HG03135 (cell line): ENCODE results near the gene CDH13.

Source experiments
- ATAC-seq: cut with Tn5 transposase; IDR thresholded peaks from one replicate; pipeline ENCODE4 v1.9.1; 2021; ENCODE audit warnings: mild to moderate bottlenecking, moderate library complexity; ENCODE audit not compliant: unreplicated experiment

CDH13 gene

DNA sequence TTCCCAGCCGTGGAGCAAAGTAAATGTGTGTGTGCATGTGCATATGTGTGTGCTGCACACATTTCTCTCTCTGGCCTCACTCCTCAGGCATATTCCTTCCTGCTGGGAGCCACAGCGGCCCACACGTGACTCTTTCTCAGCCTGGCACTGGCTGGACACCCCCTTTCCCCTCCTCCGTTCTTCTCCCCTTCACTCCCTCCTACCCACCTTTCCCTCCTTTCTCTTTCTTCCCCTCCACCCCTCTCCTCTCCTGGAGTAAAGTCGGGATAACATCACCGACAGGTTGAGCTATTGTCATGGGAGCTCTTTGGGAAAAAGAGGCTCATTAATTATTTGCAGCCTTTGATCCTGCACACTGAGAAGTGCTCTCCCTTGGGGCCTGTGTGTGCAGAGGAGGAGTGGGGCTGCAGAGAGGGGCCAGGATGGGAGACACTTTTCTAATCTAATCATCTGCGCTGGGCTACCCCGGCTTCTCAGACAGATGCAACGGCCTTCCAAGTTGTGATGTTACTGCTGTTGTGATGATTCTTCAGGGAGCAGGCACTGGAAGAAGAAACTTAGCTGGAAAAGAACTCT lies 1054.7 kb downstream of the CDH13 start:
- no peak for ATAC-seq

DNA sequence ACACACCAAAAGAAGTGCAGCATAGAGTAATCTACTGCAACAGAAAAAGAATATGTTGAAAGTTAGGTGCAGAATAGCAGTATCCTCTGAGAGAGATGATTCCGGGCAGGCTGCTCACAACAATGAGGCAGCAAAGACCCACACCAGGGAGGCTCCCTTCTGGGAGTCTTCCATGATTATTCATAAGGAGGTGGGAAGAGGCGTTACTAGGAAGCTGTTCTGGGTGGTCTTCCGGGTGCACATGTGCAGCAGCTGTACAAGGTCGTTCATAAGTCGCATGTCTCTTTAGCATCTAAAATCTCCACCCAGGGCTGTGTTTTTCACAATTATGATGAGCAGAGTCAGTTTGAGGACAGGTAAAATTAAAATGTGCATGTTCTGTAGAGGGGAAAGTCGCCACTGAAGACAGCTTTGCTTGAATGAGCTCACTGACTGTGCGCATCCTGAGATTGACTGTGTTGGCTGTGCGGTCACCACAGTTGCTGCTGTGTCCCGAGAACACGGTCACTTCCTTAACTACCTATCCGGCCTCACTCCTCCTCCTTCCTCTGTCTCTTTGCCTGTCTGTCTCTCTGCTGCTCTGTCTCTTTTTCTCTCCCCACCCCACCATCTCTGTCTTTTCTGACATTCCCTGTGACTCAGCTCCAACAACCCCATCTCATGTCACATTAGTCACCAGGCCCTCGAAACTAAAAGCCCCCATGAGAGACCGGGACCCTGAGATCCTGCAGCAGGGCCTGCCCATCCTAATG lies 1055.5 kb downstream of the CDH13 start:
- no peak for ATAC-seq

DNA sequence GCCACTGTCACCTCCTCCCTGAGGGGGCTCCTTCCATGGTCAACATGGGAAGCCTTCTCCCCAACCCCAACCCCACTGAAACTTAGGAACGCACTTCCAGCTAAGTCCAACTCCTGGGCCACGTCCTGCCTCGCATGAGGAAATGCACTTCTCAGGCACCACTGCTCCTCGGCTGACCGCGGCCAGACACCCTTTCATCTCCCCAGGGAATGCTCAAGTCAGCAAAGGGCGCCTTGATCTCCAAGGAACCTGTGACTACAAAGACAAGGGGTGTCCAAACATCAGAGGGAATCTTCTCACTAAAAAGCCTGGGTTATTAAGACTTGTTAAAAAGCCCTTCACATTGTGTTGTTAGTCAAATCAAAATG lies 1056.1 kb downstream of the CDH13 start:
- ATAC-seq = no peak

DNA sequence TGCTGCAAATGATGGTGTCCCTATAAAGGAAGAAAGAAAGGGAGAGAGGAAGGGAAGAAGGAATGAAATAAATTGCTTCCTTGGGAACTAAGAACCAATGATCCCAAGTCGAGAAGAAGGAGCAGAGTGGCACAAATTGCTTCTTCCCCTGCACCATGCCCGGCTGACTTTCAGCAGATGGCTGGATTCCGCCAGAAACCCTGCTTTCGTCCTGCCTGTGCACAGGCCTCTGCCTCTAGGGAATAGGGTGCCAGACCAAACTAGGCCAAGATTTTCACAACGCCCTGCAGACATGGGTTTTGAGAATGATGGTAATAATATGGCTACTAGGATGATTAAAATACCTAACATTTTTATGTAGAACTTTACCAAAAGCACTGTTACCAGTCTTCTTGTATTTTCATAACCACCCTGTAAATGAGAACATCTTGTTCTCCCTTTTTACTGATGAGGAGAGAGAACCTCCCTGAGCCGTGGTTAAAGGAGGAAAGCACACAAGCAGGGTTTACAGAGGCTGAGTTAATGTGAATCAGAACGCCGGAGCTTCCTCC lies 1058.9 kb downstream of the CDH13 start:
- no peak for ATAC-seq

DNA sequence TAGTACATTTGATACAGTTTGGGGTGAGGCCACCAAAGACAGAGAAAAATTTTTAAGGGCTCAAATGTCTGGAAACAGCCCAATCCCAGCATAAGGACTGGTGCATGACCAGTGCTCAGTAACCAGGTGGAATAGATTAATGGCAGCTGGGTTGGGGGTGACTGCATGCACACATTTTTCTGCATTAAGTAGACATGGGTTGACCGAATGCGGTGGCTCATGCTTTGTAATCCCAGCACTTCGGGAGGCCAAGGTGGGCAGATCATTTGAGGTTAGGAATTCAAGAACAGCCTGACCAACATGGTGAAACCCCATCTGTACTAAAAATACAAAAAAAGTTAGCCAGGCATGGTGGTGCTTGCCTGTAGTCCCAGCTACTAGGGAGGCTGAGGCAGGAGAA lies 1060.0 kb downstream of the CDH13 start:
- ATAC-seq = no peak

DNA sequence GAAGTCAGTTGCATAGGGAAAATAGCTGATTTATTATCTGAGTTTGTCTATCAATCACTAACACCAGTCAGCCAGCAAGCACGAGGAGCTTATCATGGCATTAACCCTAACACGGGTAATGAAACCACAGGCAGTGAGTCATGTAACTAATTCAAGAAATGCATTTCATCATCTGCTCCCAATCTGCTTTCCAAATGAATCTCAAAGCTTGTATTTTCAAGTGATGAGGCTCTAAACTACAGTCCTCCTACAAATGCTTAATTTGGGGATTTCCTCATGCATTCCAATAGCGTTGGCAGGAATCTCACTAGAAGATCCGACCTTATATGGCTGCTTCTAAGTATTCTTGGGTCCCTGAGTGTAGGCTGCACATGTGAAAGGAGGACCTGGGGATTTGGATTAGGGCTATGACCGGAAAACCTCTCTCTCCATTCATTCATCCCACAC lies 1062.6 kb downstream of the CDH13 start:
- no peak for ATAC-seq

DNA sequence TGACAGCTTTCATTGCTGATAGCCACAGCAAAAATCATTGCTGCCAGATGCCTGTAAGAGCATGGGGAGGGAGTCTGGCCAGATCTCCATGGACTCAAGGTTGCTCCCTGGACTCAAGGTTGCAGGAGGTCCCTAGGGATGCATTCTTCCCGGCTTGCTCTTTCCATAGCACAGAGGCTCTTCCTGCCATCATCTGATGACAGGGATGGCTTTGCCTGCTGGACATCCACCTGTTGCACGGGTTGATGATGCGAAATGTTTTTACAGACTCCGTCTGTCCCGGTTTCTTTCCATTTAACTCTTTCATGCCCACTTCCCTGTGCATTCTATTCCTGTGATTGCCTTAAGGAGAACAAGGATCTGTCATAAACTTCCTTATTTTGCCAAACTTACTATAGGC lies 1065.5 kb downstream of the CDH13 start:
- no peak for ATAC-seq

DNA sequence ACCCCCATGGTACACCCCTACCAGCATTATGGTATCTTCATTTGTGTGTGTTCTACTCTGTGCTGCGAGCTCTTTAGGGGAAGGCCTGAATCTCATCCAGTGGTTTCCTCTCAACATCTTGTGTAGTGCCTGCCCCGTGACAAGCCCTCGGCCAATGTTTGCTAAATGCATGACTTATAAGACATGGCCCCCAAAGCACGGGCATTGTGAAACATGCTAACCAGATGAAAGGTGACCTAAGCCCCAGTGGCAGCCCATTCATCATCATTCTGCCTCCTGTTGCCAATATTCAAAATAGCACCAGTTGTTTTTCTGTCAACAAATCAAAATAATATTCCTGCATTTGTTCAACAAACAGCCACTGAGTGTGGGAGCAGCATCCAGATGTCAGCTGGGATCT lies 1072.2 kb downstream of the CDH13 start:
- no peak for ATAC-seq

DNA sequence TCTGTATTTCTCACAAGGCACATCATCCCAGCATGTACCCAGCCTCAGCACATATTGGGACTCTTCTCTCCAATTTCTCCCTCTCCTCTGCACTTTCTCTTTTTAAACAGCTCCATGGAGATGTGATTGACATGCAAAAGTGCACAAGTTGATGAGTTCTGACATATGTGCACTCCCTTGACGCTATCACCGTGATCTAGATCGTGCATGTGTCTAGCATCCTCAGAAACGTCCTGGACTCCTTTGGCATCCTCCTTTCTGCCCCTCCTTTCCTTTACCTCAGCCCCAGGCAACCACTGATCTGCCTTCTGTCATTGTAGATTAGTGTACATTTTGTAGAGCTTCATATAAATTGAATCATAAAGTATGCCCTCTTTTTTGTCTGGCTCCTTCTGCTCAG lies 1073.0 kb downstream of the CDH13 start:
- ATAC-seq = no peak

DNA sequence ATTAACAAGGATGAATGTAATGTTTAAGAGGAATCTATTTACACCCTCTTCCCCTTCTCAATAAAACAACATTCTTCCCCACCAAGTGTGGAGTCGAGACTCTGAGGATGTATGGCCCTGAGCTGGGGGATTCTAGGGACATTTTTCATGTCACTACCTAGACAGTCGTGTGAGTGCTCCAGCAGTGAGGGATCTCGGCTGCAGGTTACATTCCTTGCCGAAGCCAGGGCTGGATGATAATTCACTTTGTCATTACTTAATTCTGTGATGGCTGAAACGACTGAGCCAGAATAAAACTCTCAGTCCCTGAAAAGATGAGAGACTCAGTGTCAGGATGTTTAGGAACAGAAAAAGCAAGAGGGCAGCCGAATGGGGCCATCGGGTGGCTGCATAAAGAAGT lies 1074.1 kb downstream of the CDH13 start:
- ATAC-seq = no peak

DNA sequence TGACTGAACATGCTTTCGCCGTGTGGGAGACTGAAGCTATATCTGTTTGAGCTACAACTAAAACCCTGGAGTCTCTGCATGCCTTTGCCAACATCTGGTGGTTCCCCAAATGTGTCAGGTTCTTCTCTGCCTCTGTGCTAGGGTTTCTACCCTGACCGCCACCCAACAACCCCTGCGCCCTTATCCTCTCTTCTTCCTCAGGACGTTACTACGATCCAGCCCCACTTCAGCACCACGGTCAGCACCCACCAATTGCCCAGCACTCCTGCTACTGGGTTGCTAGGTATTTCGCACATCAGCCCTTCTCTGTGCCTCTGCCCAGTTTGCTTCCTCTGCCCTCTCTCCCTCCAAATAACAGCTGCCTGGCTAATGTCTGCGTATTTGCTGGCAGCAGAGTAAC lies 1074.7 kb downstream of the CDH13 start:
- no peak for ATAC-seq

DNA sequence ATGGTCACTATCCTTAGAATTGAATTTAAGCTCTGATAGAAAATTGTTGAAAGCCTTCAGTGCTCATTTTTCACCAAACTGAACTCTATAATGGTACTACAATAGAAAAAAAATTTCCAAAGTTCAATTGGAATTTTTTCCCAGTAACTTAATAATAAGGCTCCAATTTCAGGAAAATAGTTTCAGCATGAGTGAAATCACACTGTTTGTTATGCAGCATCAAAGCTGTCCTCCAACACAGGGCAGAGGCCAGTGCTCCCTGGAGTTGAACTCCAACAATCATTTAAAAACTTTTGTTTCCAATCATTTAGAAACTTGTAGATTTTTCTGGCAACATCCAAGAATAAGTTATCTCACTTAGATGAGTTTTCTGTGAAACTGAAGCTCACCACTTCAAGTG lies 1077.9 kb downstream of the CDH13 start:
- ATAC-seq = no peak

DNA sequence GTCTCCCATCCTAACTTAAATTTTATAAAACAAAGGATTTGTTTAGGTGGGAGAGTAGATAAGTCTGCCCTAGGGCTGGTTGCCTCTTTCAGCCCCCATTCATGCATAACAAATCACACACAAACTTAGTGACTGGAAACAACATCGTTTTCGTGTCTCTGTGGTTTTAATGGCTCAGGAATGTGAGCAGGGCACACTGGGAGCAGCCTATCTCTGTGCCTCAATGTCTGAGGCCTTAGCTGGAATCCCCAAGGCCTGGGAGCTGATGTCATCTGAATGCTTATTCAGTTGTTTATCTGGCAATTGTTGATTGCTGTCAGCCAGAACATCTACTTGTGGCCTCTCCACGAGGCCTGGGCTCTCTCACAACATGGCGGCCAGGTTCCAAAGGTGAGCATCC lies 1079.1 kb downstream of the CDH13 start:
- no peak for ATAC-seq

DNA sequence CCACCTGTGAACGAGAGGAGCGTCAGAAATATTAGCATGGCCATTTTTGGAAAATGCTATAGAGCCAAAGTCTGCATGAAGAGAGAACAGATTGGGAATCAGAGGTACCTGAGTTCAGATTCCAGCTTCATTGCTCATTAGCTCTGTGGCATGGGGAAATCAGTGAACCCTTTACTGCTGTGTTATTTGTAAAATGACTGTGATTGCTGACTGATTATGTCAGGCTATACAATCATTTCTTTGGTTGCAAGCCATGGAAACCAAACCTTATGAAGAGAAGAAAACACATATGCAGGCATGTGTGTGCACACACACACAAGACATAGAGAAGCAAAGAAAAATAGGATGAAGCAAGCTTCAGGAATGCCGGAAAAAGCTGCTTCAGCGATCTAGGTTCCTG lies 1079.6 kb downstream of the CDH13 start:
- no peak for ATAC-seq

DNA sequence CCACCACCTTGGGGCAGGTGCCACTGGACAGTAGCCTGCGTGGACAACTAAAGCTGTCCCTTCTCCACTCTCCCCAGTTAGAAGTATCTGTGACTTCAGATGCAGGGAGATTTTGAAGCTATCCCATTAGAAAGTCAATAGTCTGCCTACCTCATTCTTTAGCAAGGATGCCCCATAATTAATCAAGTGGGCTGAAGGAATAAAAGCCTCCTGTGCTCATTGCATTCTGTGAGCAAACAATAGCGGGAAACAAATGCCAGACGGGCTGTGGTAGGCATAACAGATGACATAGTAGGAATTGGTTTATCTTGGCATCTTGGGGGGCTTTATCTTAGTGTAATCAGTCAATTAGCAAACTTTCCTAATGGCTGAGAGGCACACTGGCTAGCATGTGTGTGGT lies 1084.3 kb downstream of the CDH13 start:
- ATAC-seq = no peak

DNA sequence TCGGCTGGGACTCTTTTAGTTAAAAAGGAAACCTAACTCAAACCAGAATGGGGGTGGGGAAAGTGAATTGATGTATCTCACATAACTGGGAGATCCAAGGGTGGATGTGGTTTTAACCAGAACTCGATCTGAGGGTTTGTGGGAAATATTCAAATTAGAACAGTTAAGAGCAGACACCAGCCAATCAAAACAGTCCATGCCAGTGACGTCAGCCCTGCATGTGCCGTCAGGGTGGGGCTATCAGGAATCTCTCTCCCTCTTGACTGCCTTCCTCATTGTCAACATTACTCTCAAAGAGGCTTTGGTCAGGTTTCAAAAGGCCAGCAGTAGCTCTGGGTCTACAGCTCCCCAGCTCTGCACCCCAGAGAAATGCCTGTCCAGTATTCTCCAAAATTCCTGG lies 1086.8 kb downstream of the CDH13 start:
- no peak for ATAC-seq

DNA sequence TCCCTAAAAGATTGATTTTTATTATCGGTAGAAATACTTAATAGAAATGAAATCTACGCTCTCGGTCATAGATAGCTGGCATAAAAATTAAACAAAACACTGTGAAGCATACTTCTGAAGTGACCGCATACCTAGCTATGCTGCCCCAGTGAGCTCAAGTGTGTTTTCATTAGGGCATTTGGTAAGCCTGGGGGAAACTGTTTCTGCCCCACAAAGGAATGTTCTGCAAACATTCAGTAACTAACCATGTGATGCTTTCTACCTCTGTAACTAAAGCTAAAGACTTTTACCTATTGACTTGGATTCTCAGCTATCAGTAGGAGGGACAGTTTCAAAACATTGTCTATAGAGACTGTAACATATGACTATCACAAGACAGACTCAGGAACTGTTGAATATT lies 1087.5 kb downstream of the CDH13 start:
- ATAC-seq = no peak

DNA sequence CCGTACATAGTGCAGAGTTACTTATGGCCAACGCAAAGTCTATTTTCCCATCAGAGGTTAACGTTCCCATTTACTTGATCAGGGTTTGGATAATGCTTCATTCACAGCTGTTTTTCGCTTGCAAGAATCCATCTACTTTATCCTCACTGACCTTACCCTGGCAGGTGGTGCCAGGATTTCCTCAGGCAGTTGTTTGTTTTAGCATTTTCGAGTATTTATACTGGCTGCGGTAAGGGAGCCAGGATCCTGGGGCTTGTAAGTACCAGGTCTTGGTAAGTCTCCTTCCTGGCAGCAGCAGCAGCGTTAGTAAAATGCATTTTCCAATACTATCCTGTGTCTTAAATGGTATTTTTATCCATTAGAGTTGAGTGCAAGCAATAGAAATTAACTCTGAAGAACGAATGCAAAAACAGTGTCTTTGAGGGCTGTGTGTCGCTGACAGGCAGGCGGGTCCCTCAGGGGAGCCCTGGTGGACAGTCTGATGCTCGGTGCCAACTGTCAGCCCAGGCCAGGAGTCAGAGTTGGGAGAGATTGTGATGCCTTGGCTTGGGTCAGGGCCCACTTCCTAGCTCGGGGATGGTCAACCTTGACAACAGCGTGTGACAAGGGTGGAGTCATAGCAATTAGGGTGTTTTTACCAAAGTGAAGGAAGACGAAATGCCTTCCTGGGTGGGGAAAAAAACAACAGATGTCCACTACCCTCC lies 1088.6 kb downstream of the CDH13 start:
- ATAC-seq = no peak

DNA sequence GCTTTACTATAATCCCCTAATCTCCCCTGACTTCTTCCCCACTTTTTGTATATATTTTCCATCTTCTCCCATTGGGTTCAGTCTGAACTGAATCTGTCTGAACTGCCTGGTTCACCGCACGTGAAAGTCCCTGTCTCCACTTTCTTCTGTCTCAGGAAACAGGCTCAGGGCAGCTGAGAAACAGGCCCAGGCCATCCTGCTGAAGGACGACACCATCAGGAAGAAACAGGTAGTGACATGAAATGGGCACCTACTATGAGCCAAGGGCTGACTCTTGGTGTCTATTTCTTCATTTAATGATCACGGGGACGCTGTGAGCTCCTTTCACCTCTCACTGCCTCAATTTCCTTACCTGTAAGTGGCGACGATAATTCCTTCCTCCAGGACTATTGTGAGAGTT lies 1090.5 kb downstream of the CDH13 start:
- no peak for ATAC-seq

DNA sequence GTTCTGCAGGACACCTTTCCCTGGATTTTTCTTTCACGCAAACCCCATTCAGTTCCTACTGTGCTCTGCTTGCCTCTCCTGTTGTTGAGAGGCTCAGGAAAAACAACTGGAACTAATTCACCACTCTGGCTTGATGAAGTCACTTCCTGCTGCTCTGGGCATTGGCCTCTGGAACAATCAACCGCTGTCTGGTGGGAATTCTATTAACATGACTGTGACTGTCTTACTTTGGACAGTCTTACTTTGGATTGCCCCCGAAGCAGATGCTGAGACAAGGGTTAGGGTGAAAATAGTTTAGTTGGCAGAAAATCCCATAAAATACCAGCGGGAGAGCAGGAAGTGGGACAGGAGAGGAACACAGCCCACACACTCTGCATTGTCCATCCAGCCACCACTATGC lies 1091.0 kb downstream of the CDH13 start:
- ATAC-seq = no peak

DNA sequence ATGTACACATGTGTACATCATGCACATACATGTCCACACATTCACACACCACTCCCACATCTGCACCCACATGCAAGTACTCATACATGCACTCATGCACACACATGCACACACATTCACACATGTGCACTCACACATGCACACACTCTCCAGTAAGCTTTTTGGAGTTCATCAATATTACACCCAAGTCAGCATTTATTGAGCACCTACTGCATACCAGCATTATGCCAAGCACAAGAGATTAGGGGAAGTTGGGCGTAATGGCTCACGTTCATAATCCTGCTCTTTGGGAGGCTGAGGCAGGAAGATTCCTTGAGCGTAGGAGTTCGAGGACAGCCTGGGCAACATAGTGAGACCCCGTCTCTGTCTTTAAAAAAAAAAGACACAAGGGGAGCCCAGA lies 1093.4 kb downstream of the CDH13 start:
- ATAC-seq = no peak

DNA sequence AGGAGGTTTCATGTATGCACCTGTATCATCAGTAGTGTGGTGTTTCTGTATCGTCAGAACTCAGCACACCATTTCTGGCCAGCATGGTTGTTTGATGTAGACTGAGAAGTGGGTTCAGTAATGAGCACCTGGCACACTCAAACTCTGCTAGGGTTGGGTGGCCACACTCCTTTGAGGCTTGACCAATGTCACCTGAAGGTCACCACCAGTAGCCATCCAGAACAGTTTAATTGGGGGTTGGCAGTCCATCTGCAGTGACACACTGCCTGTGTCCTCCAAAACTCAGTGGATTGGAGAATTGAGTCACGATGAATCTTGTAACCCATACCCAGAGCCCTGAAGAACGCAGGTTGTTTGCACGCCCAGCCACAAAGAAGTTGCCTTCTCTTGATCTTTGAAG lies 1094.2 kb downstream of the CDH13 start:
- no peak for ATAC-seq
